NCI-H128 (cell line): ENCODE data around the gene TPD52L2.

ENCODE experiments used
- DNase-seq: peaks from one replicate; lab custom pipeline; 2025; ENCODE audit not compliant: unreplicated experiment; lab: John Stamatoyannopoulos, UW

Gene TPD52L2

DNA sequence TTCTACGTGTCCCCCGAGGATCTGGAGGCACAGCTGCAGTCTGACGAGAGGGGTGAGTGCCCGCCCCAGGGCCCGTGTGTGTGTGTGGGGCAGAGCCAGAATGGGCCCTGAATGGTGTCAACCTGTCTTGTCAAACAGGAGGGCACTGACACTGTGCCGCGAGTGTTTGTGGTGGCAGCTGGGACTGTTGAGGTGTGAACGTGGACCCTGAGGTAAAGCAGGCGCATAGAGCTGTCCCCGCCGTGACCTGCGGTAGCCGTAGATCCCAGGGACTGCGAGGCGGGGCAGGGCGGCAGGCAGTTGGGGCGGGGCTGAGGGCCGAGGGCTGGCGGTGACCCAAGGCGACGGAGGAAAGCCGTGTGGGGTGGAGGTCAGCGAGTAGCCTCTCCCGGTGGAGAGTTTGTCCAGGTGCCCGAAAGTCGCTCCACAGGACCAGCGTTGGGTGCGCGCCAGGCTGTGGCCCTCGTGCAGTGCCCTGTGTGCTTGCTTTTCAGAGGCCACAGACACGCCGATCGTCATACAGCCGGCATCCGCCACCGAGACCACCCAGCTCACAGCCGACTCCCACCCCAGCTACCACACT, 66.0 kb downstream of the TPD52L2 start:
- DNase-seq: no peak

DNA sequence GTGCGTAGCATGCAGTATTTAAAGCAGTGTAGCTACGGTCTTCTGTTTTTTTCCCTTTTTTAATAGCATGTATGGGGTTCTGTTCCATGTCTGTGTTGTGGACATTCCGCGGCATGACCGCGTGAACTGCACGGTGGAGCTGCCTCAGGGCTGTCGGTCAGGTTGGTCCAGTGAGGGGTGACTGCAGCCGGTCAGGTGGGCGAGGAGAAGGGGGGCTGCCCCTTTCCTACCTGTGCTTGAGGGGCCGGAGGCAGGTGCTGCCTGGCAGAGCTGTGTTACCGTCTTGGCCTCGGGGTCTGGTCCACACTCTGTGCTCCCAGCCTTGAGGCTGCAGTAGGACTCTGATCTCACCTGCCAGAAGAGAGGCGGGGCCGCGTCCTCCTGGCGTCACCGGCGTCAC, 66.7 kb downstream of the TPD52L2 start:
- DNase-seq: no peak

DNA sequence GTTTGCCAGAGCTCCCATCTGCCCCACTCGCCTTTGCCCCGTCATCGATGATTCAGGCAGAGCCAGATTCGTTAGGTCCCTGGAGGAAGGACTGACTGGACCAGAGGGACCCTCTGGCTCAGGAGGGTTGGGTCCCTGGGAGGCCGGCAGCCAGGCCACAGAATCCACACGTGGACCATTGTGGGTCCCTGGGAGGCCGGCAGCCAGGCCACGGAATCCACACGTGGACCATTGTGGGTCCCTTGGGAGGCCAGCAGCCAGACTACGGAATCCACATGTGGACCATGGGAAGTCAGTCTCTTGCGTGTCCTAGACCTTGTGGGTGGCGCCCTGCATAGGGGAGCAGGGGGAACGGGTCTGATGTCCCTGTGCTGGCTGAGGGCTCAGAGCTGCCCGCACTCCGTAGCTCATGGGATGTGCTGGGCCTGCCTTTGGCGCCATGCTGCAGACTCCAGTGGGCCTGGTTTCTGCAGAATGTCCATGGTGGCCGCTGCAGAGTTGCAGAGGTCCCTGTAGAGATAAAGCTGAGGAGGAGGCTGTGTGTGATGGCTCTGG, 67.6 kb downstream of the TPD52L2 start:
- no peak for DNase-seq

DNA sequence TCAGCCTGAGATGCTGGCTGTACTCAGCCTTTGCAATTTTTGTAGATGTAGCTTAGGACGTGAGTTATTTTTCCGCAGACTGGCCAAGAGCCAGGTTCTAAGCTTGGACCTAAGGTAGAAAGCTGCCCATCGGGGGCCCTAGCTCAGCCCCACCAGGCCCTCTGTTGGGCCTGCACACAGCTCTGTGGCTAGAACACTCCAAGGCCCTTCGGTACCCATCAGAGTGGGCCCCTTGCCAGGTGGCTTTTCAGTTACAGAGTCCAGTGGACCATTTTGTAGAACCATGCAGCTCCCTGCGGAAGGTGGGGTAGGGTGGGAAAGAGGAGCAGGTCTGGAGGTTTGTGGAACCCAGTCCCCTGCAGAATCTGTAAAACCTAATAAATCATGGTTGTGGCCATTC, 68.6 kb downstream of the TPD52L2 start:
- DNase-seq: no peak

- no peak for DNase-seq
These were observed 69.4 kb downstream of the TPD52L2 start for GRCh38 chr20:63934271-63935068.

DNA sequence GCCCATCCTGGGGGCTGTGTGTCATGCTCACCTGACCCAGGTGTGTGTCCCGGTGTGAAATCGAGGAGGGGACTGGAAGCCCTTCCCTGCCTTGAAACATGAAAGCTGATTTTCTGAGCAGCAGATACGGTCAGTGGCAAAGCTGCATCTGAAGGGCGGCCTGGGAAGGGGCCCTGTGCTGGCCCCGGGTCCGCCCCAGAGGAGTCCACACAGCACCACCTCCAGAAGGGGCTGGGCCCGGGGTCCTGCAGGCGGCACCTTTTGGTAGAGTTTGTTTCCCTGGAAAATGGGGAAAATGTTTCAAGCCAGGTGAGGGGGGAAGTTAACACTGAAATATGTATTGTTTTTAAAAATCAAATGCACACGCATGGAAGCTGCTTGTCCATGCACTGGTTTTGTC, 70.4 kb downstream of the TPD52L2 start:
- DNase-seq: no peak

- DNase-seq: no peak
These were observed 72.5 kb downstream of the TPD52L2 start for GRCh38 chr20:63937596-63937995.

- no peak for DNase-seq
These were observed 74.2 kb downstream of the TPD52L2 start for GRCh38 chr20:63939061-63939935.

- no peak for DNase-seq
These were observed 75.0 kb downstream of the TPD52L2 start for GRCh38 chr20:63940071-63940471.

DNA sequence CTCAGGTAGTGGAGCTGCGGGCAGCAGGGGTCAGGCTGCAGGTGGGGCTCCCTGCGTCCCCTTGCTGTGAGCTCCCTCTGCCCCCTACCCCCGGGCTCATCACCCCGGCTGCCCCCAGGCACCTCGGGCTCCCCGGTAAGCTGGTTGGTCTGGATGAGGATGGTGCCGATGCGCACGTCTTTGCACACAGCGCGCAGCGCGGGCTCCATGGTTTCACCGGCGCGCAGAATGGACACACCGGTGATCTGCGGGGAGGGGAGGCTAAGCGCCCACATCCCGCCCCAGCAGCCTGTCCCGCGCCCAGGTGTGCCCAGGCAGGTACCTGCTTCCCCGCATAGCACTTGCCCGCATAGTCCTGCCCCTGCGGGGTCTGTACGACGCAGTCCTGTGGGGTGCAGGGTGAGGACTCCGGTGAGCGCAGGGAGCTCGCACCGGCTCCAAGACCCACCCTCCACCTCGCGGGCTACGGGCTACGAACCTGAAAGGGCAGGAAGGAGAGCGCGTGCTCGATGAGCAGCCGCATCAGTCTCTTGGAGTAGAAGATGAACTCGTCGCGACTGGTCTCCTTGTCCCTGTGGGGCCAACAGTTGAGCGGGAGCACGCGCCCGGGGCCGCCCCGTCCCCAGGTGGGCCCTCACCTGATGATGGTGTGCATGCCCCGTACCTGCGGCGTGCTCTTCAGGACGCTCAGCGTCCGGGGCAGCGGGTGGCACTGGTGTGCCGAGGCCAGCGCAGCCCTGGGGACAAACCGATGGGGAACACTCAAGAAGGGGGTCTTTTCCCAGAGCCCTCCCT, 75.6 kb downstream of the TPD52L2 start:
- no peak for DNase-seq
